GM21529 (cell line): ENCODE data around the gene OGFOD3.
A peak's percentile ranks its signal among the peaks of the same experiment; 100 is the strongest.

Experiments
- ATAC-seq: cut with Tn5 transposase; IDR thresholded peaks from one replicate; pipeline ENCODE4 v1.9.1; 2021; ENCODE audit not compliant: unreplicated experiment

The OGFOD3 gene

GRCh38 chr17:82407255-82407654 is 11.1 kb downstream of the OGFOD3 start:
- no peak for ATAC-seq

- no peak for ATAC-seq
Observed at GRCh38 chr17:82406131-82406671, 12.2 kb downstream of the OGFOD3 start.

- no peak for ATAC-seq
Observed at GRCh38 chr17:82405051-82405450, 13.3 kb downstream of the OGFOD3 start.

- ATAC-seq = no peak
Observed at GRCh38 chr17:82403662-82404660, 14.4 kb downstream of the OGFOD3 start.

GRCh38 chr17:82402865-82403264 is 15.5 kb downstream of the OGFOD3 start:
- peak; percentile 59 for ATAC-seq

- no peak for ATAC-seq
Observed at GRCh38 chr17:82400830-82401229, 17.6 kb downstream of the OGFOD3 start.

GRCh38 chr17:82400206-82400605 is 18.2 kb downstream of the OGFOD3 start:
- ATAC-seq = no peak

GRCh38 chr17:82399601-82400101 is 18.7 kb downstream of the OGFOD3 start:
- ATAC-seq = no peak

- ATAC-seq = no peak
Observed at GRCh38 chr17:82399041-82399441, 19.3 kb downstream of the OGFOD3 start.

- ATAC-seq = no peak
Observed at GRCh38 chr17:82397449-82398335, 20.7 kb downstream of the OGFOD3 start.

GRCh38 chr17:82396601-82397435 is 21.6 kb downstream of the OGFOD3 start:
- ATAC-seq = no peak

GRCh38 chr17:82394278-82394677 is 24.1 kb downstream of the OGFOD3 start:
- no peak for ATAC-seq

- no peak for ATAC-seq
Observed at GRCh38 chr17:82392941-82393340, 25.4 kb downstream of the OGFOD3 start.

- no peak for ATAC-seq
Observed at GRCh38 chr17:82392209-82392920, 26.0 kb downstream of the OGFOD3 start.

- ATAC-seq = no peak
Observed at GRCh38 chr17:82391496-82392066, 26.8 kb downstream of the OGFOD3 start.

GRCh38 chr17:82390860-82391435 is 27.4 kb downstream of the OGFOD3 start:
- no peak for ATAC-seq

GRCh38 chr17:82390015-82390859 is 28.1 kb downstream of the OGFOD3 start:
- no peak for ATAC-seq

GRCh38 chr17:82389379-82389778 is 29.0 kb downstream of the OGFOD3 start:
- ATAC-seq = no peak
